T-helper 17 cell (primary cell): ENCODE measurements around the gene XK. TPM values are rescaled to one million over a fixed set of nuclear protein-coding genes. Genes with fewer than 3 reads are reported as not detected.
"Not testable (repeated sequence)": the region's sequence is repeated elsewhere in the genome, so short reads cannot be mapped to it uniquely, and the experiment has no call there.

Source experiments
- ATAC-seq: fragments of 150-1000 bp; cut with Tn5 transposase; 2 replicates; pipeline ENCODE4 v1.10.0; 2021; ENCODE audit warnings: mild to moderate bottlenecking, moderate library complexity
- DNase-seq, 3 donors: peaks; one replicate each; pipeline versions ENCODE4 v3.0.0 to v3.0.0-alpha.2; 2020 to 2021
- H3K9me3 ChIP-seq: one replicate; pipeline ENCODE4 v1.7.0; 2013; ENCODE audit warnings: low read length, mild to moderate bottlenecking; ENCODE audit not compliant: control insufficient read depth, poor library complexity, severe bottlenecking
- H3K27ac Mint-ChIP-seq: one replicate; pipeline ENCODE4 v1.8.0; 2022; ENCODE audit warnings: mild to moderate bottlenecking, moderate library complexity, mixed read lengths
- H3K27me3 Mint-ChIP-seq: one replicate; pipeline ENCODE4 v1.8.0; 2022; ENCODE audit warnings: mixed read lengths
- H3K36me3 Mint-ChIP-seq: one replicate; pipeline ENCODE4 v1.8.0; 2022; ENCODE audit warnings: low read depth, mixed read lengths
- H3K4me1 Mint-ChIP-seq: one replicate; pipeline ENCODE4 v1.8.0; 2022; ENCODE audit warnings: mild to moderate bottlenecking, mixed read lengths
- H3K4me3 Mint-ChIP-seq: one replicate; pipeline ENCODE4 v1.8.0; 2022; ENCODE audit warnings: mild to moderate bottlenecking, moderate library complexity, mixed read lengths
- total RNA-seq, 4 donors: library from RNA in 2 of 4; stranded (reverse) in 2 of 4; gene quantifications; one replicate each; pipeline ENCODE4 v1.2.3 and lab custom pipeline; 2022 to 2026

XK gene, protein sequence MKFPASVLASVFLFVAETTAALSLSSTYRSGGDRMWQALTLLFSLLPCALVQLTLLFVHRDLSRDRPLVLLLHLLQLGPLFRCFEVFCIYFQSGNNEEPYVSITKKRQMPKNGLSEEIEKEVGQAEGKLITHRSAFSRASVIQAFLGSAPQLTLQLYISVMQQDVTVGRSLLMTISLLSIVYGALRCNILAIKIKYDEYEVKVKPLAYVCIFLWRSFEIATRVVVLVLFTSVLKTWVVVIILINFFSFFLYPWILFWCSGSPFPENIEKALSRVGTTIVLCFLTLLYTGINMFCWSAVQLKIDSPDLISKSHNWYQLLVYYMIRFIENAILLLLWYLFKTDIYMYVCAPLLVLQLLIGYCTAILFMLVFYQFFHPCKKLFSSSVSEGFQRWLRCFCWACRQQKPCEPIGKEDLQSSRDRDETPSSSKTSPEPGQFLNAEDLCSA
- total RNA-seq = 10 to 100 TPM in 1 of 2 donors, under 1 TPM in 1; 0.32 to 11.3 TPM
- 0.23 to 0.46 reads per million in 2 donors for total RNA-seq (lab: John Stamatoyannopoulos, UW)

DNA sequence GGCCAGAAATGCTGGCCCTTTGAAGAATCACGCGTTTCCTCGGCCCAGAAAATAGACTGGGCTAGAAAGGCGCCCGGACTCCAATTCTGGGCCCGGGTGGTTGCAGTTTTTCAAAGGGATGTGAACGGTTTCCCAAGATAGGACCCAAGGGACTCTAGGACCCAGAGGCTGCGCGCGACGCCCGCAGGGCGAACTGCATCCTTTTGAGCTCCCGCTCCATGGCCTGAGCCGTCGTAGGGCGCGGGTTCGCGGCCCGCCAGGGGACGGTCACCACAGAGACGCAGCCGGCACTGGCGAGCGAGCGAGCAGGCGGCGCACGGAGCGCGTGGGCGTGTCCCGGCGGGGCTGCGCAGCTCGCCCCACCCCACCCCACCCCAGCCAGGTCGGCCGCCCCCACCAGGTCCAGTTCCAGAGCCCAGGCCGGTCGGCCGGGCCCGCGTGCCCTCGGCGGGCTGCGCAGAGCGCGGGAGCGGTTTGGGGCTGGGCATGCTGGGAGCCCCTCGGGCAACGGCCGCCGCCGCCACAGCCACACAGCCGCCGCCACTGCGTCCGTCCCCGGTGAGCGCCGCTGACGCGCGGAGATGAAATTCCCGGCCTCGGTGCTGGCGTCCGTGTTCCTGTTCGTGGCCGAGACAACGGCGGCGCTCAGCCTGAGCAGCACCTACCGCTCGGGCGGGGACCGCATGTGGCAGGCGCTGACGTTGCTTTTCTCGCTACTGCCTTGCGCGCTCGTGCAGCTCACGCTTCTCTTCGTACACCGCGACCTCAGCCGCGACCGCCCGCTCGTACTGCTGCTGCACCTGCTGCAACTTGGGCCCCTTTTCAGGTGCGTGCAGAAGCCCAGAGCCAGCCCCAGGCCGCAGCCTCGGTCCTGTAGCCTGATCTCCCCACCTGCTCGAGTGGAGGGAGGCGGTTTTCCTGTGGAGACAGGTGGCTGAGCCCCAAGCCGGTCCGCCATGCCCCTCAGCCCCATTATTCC is at the start of gene XK:
Gene XK, plus strand, starts transcription at position 411 of the 979 bp plus-strand sequence. Its CDS starts 171 bp downstream, at position 582.
- H3K9me3 ChIP-seq = no peaks in the 10 kb centered on the region
- ATAC-seq = peak; percentile 87
- Mint-ChIP-seq H3K4me1 (no peaks in the 10 kb centered on the region), H3K4me3 (peak within 1 kb of the TSS; percentile 82), H3K27me3 (no peaks in the 10 kb centered on the region), H3K27ac (peak within 1 kb of the TSS; percentile 19), H3K36me3 (no peaks in the 10 kb centered on the region)
- DNase-seq = peak in 2 of 3 donors; percentile 10 to 11

DNA sequence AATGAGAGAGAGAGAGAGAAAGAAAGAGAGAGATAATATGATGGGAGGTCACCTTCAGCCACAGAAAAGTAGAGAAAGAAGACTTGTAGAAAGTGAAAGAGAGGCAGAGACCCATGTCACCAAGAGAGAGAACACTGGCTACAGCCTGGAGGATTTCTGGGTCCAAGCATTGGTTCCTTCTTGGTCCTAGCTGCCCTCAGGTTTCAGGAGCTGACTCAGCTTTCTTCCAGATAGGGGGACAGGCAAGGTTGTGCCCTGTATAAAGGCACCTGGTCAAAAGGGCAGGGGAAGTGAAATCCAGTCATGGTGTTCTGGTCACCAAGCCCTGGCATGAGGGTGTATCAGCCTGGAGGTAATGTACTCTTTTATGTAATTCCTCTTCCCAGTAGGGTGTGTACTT is 47.5 kb upstream of the XK start:
- H3K4me3 Mint-ChIP-seq = no peak overlapping the region
- no peaks in the 10 kb centered on the region for H3K27me3 Mint-ChIP-seq
- DNase-seq = no peak
- H3K9me3 ChIP-seq = no peaks in the 10 kb centered on the region
- no peak for ATAC-seq
- H3K4me1 Mint-ChIP-seq = no peaks in the 10 kb centered on the region
- H3K27ac Mint-ChIP-seq = no peak overlapping the region
- H3K36me3 Mint-ChIP-seq = no peaks in the 10 kb centered on the region

DNA sequence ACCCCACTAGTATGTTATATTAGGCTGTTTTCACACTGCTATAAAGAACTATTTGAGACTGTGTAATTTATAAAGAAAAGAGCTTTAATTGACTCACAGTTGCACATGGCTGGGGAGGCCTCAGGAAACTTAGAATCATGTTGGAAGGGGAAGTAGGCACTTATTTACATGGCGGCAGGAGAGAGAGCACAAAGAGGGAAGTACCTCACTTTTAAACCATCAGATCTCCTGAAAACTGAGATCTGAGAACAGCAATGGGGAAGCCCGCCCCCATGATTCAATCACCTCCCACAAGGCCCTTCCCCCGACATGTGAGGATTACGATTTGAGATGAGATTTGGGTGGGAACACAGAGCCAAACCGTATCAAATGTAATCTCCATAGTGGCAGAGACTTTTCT is 45.4 kb upstream of the XK start:
- Mint-ChIP-seq H3K4me1 (no peaks in the 10 kb centered on the region), H3K27me3 (no peaks in the 10 kb centered on the region), H3K36me3 (no peaks in the 10 kb centered on the region), H3K4me3 (no peak overlapping the region), H3K27ac (no peak overlapping the region)
- ATAC-seq = no peak
- DNase-seq = no peak
- no peaks in the 10 kb centered on the region for H3K9me3 ChIP-seq

DNA sequence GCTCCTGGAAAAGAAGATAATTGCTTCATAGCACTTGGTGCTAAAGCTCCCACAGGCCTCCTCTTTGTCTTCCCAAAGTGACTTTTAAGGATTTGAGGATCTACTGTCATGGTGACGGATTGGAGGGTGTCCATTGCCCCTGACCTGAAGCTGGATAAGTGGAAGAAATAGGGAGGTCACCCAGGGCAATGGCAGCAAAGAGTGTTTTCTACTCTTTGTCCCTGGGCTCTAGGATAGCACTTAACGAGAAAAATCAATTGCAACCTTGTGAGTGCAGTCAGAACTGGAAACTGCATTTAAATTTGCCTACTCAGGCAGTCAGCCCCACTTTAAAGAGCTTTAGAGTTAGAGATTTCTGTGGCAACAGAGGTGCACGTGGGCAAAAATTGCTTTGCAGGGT is 43.7 kb upstream of the XK start:
- Mint-ChIP-seq H3K27me3 (no peaks in the 10 kb centered on the region), H3K27ac (no peak overlapping the region), H3K4me3 (no peak overlapping the region), H3K4me1 (no peaks in the 10 kb centered on the region), H3K36me3 (no peaks in the 10 kb centered on the region)
- ATAC-seq (no peak), DNase-seq (no peak)
- no peaks in the 10 kb centered on the region for H3K9me3 ChIP-seq

DNA sequence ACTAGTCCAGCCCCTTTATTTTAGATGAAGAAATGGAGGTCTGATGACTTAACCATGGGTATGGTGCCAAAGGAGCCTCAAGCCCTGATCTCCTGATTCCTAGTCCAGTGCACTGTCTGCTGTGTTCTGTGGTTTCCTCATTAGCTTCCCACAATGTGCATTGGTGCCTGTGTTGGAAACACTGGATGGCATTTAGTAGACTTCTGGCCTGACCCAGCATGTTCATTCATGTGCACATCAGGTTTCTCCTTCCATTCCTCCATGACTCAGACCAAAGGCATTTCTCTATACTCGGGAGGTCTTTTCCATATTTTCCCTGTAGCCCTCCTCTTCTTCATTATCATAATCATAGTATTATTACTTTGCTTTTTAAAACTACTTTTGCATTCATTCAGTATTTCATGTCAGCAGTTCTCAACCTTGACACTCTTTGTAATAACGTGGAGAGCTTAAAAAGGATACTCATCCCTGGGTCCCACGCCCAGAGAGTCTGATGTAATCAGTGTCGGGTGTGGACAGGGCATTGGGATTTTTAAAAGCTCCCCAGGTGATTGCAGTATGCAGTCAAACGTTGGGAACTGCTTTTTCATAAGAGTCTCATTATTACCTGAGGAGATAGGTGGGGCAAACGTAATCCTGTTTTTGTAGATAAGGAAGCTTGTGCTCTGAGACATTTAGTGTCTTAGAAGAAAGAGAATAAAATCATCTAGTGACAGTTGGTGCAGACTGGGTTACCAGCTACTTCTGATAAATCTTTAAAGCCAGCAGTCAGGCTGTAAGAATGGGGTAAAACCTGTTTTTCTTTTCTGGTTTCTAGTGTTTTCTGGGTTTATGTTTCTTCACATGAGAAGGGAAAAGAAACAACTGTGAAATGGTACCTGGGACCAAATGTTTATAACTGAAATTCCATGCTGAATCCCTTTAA is 40.9 kb upstream of the XK start:
- no peak overlapping the region for H3K27ac Mint-ChIP-seq
- no peaks in the 10 kb centered on the region for H3K4me1 Mint-ChIP-seq
- no peaks in the 10 kb centered on the region for H3K9me3 ChIP-seq
- DNase-seq (no peak), ATAC-seq (no peak)
- no peaks in the 10 kb centered on the region for H3K27me3 Mint-ChIP-seq
- H3K36me3 Mint-ChIP-seq = no peaks in the 10 kb centered on the region
- H3K4me3 Mint-ChIP-seq = no peak overlapping the region

DNA sequence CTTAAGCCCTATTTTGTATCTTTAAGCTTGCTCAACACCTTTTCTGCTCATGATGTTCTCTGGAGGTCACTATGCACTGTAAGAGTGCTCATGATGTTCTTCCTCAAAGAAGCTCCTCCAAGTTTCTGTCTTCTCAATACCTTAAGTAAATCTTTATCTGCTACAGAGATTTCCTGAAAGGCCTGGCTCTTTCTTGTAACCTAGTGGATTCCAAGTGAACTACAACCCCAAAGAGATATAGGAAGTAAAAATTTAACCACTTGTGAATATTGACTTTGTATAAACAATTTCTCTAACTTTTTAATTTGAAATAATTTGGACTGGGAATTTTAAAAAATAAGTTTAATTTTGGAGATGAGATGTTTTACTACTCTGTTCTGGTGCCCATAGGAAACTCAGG is 39.3 kb upstream of the XK start:
- no peaks in the 10 kb centered on the region for H3K4me1 Mint-ChIP-seq
- H3K36me3 Mint-ChIP-seq = no peaks in the 10 kb centered on the region
- H3K27ac Mint-ChIP-seq = no peak overlapping the region
- DNase-seq = no peak
- H3K4me3 Mint-ChIP-seq = no peak overlapping the region
- H3K27me3 Mint-ChIP-seq = no peaks in the 10 kb centered on the region
- H3K9me3 ChIP-seq = no peaks in the 10 kb centered on the region
- ATAC-seq = no peak

DNA sequence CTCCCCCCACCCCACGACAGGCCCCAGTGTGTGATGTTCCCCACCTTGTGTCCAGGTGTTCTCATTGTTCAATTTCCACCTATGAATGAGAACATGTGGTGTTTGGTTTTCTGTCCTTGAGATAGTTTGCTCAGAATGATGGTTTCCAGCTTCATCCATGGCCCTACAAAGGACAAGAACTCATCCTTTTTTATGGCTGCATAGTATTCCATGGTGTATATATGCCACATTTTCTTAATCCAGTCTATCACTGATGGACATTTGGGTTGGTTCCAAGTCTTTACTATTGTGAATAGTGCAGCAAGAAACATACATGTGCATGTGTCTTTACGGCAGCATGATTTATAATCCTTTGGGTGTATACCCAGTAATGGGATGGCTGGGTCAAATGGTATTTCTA is 34.7 kb upstream of the XK start:
- DNase-seq, H3K27ac Mint-ChIP-seq, H3K4me3 Mint-ChIP-seq, H3K27me3 Mint-ChIP-seq, H3K9me3 ChIP-seq, H3K36me3 Mint-ChIP-seq, H3K4me1 Mint-ChIP-seq, ATAC-seq: not testable (repeated sequence)

DNA sequence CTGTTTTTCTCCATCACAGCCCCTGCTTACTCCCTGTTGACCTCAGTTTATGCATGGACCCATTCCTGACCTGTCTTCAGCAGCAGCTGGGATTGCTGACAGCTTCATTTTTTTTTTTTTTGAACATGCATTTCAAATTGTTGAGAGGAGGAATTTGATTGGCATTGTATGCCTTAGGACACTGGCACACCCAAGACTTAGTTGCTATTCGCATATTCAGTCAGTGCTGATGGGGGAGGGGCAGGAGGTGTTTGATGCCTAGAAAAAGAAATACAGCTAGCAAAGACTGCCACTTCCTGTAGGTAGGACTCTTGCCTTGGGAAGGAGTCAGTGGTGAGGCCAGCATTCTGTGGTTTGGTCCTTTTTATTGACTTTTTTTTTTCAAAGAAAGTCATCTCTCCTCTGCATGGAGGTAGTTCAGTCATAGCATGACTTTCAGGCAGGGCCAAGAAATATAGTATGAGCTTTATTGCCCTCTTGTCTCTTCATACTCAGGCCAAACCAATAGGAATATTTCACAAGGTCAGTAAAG is 33.6 kb upstream of the XK start:
- no peaks in the 10 kb centered on the region for H3K9me3 ChIP-seq
- H3K4me3 Mint-ChIP-seq = no peak overlapping the region
- H3K4me1 Mint-ChIP-seq = peaks cover 2% of the 10 kb centered on the region
- no peak for DNase-seq
- peaks cover 6% of the 10 kb centered on the region for H3K27me3 Mint-ChIP-seq
- no peak overlapping the region for H3K27ac Mint-ChIP-seq
- H3K36me3 Mint-ChIP-seq = no peaks in the 10 kb centered on the region
- no peak for ATAC-seq

DNA sequence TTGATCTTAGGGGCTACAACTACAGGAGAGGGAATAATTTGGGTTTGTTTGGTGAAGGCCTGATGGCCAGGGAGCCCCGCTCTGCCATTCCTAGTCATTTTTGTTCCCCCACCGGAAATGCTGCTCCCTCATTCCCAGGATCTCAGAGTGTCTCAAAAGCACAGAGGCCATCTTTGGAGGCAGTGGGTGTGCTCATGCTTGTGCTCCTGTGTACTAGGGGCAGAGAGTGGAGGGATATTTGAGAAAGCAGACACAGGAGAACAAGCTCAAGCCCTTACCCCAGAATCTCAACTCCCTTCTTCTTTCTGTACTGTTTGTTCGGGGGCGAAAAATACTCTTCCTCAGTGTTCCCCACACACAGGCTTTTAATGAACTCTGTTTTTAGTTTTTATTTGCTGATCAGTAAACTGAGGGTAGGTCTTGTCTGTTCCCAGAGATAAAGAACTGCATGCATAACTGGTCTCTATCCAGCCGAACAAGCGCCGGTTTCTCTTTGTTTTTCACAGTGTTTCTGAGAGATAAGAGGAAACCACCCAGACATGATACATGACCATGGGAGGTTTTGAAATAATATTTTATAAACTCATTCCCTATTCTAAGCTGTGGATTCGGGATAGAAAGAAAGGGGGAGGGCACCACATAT is 32.9 kb upstream of the XK start:
- Mint-ChIP-seq H3K27me3 (peaks cover 6% of the 10 kb centered on the region), H3K36me3 (no peaks in the 10 kb centered on the region), H3K27ac (no peak overlapping the region), H3K4me1 (peaks cover 2% of the 10 kb centered on the region), H3K4me3 (no peak overlapping the region)
- no peak for DNase-seq
- no peaks in the 10 kb centered on the region for H3K9me3 ChIP-seq
- ATAC-seq = no peak

DNA sequence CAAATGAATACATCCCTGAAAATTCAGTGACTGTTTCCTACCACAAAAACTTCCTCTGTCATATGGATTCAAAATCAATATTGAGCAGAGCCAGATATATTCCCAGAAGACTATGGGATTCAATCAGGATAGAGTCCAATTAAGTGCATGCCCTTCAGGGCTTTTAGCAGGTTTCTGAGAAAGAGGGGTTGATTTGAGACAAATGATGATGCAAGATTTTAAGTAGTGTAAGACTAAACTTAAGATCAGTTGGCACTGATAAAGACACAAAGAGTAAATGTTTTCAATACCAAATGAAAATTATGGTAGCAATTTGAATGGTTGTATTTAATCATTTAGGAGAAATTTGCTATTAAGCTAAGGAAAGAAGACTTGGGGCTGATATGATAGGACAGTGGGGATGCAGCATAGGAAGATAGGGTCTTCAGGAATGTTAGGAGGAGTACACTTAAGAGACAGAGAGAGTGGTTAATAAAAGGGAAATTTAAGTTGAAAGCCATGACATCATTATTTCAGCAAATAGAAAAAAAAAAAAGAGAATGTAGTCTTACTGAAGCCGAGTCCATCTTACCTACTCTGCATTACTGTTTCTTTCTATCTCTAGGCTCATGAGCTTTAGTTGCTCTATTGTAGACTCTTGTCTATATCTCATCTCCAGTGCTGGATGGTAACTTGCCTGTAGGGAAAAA is 32.0 kb upstream of the XK start:
- DNase-seq = no peak
- H3K27ac Mint-ChIP-seq = no peak overlapping the region
- no peak for ATAC-seq

DNA sequence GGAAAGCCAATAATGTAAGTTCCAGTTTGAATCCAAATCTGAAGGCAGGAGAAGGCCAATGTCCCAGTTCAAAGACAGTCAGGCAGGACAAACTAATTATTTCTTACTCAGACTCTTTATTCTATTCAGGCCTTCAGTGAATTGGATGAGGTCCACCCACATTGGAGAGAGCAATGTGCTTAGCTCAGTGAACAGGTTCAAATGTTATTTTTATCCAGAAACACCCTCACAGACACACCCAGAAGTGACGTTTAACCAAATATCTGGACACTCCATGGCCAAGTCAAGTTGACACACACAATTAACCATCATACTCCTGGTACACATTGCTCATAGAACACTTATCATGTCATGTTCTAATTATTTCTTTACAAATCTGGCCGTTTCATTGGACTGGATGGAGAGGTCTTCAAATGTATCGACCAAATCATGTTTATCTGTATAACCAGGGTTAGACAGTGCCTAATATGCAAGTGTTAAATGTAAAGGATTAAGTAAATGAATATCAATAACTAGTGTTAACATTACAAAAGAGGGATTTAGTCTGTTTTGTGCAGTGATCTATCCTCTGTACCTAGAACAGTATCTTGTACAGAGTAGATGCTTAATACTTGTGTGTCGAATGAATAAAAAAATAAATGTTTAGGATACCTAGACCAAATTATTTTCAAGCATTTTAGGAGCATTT is 27.1 kb upstream of the XK start:
- no peak for ATAC-seq

More for the DNA sequence above, 32.0 kb upstream of the XK start:
- H3K4me3 Mint-ChIP-seq = no peak overlapping the region
- H3K9me3 ChIP-seq = no peaks in the 10 kb centered on the region
- peaks cover 2% of the 10 kb centered on the region for H3K4me1 Mint-ChIP-seq
- H3K27me3 Mint-ChIP-seq = peaks cover 6% of the 10 kb centered on the region
- no peaks in the 10 kb centered on the region for H3K36me3 Mint-ChIP-seq

More for the DNA sequence above, 27.1 kb upstream of the XK start:
- Mint-ChIP-seq H3K27me3 (peaks cover 6% of the 10 kb centered on the region), H3K4me3 (no peak overlapping the region), H3K27ac (no peak overlapping the region), H3K36me3 (no peaks in the 10 kb centered on the region), H3K4me1 (no peaks in the 10 kb centered on the region)
- no peaks in the 10 kb centered on the region for H3K9me3 ChIP-seq
- DNase-seq = no peak
